Measurements from ENCODE around the gene YIPF4.
"Not testable (repeated sequence)": the region's sequence is repeated elsewhere in the genome, so short reads cannot be mapped to it uniquely, and the experiment has no call there.

The YIPF4 gene

GRCh38 chr2:32277674-32278477 lies at the start of gene YIPF4:
Gene YIPF4, plus strand, starts transcription at chr2:32277904. Its CDS starts 252 bp downstream, at chr2:32278156.
- peak; percentile 94 for DNase-seq (ENCODE audit: low spot score)

GRCh38 chr2:32228181-32228580 lies 49.5 kb upstream of the YIPF4 start:
- no peak for DNase-seq (ENCODE audit: low spot score)

- no peak for DNase-seq (ENCODE audit: low spot score)
Measured at GRCh38 chr2:32229635-32230034, 48.1 kb upstream of the YIPF4 start.

GRCh38 chr2:32231959-32232358 lies 45.7 kb upstream of the YIPF4 start:
- DNase-seq (ENCODE audit: low spot score), result no peak

GRCh38 chr2:32235315-32235714 lies 42.4 kb upstream of the YIPF4 start:
- DNase-seq (ENCODE audit: low spot score), result no peak

- no peak for DNase-seq (ENCODE audit: low spot score)
Measured at GRCh38 chr2:32237488-32237887, 40.2 kb upstream of the YIPF4 start.

- no peak for DNase-seq (ENCODE audit: low spot score)
Measured at GRCh38 chr2:32237996-32238395, 39.7 kb upstream of the YIPF4 start.

GRCh38 chr2:32242331-32242730 lies 35.4 kb upstream of the YIPF4 start:
- no peak for DNase-seq (ENCODE audit: low spot score)

GRCh38 chr2:32246911-32247310 lies 30.8 kb upstream of the YIPF4 start:
- no peak for DNase-seq (ENCODE audit: low spot score)

- DNase-seq (ENCODE audit: low spot score), result no peak
Measured at GRCh38 chr2:32248299-32248698, 29.4 kb upstream of the YIPF4 start.

- no peak for DNase-seq (ENCODE audit: low spot score)
Measured at GRCh38 chr2:32249731-32250236, 27.9 kb upstream of the YIPF4 start.

- no peak for DNase-seq (ENCODE audit: low spot score)
Measured at GRCh38 chr2:32250290-32250689, 27.4 kb upstream of the YIPF4 start.

GRCh38 chr2:32258242-32258641 lies 19.5 kb upstream of the YIPF4 start:
- DNase-seq (ENCODE audit: low spot score), result no peak

GRCh38 chr2:32260376-32260775 lies 17.3 kb upstream of the YIPF4 start:
- no peak for DNase-seq (ENCODE audit: low spot score)

GRCh38 chr2:32262105-32262504 lies 15.6 kb upstream of the YIPF4 start:
- DNase-seq (ENCODE audit: low spot score), result no peak

- DNase-seq (ENCODE audit: low spot score), result no peak
Measured at GRCh38 chr2:32264422-32265105, 13.1 kb upstream of the YIPF4 start, which contains the start of gene NLRC4. Gene NLRC4, minus strand, starts transcription at chr2:32264886. Its CDS starts 8,111 bp downstream, at chr2:32256775.

GRCh38 chr2:32271063-32271462 lies 6.6 kb upstream of the YIPF4 start:
- DNase-seq (ENCODE audit: low spot score), result no peak

GRCh38 chr2:32272279-32272678 lies 5.4 kb upstream of the YIPF4 start:
- no peak for DNase-seq (ENCODE audit: low spot score)

GRCh38 chr2:32274289-32274688 lies 3.4 kb upstream of the YIPF4 start:
- DNase-seq (ENCODE audit: low spot score), result no peak

GRCh38 chr2:32275790-32276189 lies 1.9 kb upstream of the YIPF4 start:
- not testable (repeated sequence) for DNase-seq (ENCODE audit: low spot score)

GRCh38 chr2:32277363-32277673 lies 386 bp upstream of the YIPF4 start:
- no peak for DNase-seq (ENCODE audit: low spot score)

GRCh38 chr2:32278478-32278853 lies 762 bp downstream of the YIPF4 start:
- no peak for DNase-seq (ENCODE audit: low spot score)

GRCh38 chr2:32284321-32284720 lies 6.6 kb downstream of the YIPF4 start:
- DNase-seq (ENCODE audit: low spot score), result no peak
